NCI-H510A treated with DMSO at 0.1 percent for 48 hours (cell line): ENCODE measurements around the gene CDK4.
A peak's percentile ranks its signal among the peaks of the same experiment; 100 is the strongest.

Experiments used
- DNase-seq: peaks from one replicate; lab custom pipeline; 2025; lab: John Stamatoyannopoulos, UW

Gene CDK4

GRCh38 chr12:57756406-57757341 lies 4.6 kb upstream of the CDK4 start:
- DNase-seq = no peak

GRCh38 chr12:57755454-57756372 lies 3.6 kb upstream of the CDK4 start:
- no peak for DNase-seq

GRCh38 chr12:57755194-57755453 lies 3.0 kb upstream of the CDK4 start:
- no peak for DNase-seq

- DNase-seq = peak; percentile 97
These were observed 2.5 kb upstream of the CDK4 start, which contains the start of gene MARCHF9 for GRCh38 chr12:57754411-57755193. Gene MARCHF9 (plus strand): TSS chr12:57755103. CDS start chr12:57755529, 426 bp downstream.

DNA sequence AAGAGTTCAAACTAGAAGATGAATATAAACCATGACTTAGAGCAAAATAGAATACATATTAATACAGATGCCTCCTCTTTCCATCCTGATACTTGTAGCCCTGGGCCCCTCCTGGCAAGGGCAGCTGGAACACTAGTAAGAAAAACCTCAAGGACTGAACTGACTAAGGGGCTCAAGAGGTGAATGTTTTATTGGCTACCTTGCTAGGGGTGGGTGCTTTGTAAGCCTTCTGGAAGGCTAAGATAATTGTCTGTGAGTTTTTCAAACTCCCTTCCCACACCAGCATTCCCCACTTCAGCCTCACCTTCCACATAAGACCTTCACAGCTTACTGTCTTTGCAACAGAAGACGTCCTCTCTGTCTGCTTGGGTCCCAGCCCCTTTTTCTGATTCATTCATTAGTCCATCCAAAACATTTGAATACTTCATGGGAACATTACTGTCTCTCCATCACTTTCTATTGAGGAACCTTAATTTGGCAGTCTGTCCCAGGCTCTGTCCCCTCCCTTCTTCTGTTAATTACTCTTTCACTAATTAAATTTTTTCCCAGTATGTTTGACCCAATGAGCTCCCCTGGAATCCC lies 1.7 kb upstream of the CDK4 start:
- DNase-seq = no peak

DNA sequence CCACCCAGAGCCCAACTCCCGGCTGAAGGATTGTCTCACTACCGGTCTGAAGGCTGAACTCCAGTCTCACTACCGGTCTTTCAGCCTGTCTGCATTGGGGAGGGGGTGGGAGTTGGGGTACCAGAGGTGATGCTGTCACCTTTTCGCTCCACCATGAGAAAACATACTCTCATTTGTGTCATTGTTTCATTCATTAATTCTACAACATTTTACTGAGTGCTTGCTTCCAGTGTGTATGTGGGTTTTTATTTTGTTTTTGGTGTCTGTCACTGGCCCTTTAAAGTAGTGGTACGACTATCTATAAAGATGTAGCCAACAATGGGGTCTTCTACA lies 524 bp upstream of the CDK4 start:
- DNase-seq = no peak

GRCh38 chr12:57751432-57751787 lies 700 bp downstream of the CDK4 start:
- no peak for DNase-seq

- DNase-seq = no peak
These were observed 1.3 kb downstream of the CDK4 start for GRCh38 chr12:57750561-57751431.

GRCh38 chr12:57749061-57749460 lies 3.0 kb downstream of the CDK4 start:
- no peak for DNase-seq

DNA sequence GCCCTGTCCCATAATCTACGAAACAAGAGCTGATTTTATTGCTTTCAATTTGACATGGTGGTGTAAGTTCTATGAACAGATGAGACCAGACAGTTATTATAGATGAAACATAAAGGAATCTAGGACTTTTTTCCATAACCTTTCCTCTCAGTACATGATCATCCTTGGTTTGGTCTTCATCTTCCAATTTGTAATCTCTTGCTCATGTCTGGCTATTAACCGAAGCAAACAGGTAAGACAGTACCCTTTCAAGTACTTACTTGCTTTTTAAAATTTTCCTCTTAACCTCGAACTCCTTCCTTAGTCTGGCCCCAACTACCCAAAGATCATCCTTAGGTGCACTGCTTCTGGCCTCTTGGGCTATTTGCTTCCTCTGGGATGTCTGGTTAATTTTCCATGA lies 6.1 kb downstream of the CDK4 start:
- no peak for DNase-seq

DNA sequence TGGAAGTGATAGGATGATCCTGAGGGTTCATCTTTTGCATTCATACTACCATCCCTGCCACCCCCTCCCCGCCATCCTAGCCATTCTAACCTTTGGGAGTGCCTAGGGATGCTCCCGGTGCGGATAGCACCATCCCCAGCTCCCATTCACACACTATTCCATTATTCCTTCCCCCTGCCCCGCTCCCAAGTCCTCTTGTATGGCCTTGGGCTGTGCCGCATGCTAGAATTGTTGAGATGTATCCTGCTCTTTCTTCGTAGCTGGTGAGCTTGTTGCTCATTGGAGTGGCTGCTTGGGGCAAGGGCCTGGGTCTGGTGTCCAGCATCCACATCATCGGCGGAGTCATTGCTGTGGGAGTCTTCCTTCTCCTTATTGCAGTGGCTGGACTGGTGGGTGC lies 6.6 kb downstream of the CDK4 start:
- no peak for DNase-seq

- peak; percentile 99 for DNase-seq
These were observed 7.2 kb downstream of the CDK4 start, which contains the start of gene TSPAN31 for GRCh38 chr12:57744777-57745484. Gene TSPAN31 (plus strand): TSS chr12:57745039. CDS start chr12:57745155, 116 bp downstream.

DNA sequence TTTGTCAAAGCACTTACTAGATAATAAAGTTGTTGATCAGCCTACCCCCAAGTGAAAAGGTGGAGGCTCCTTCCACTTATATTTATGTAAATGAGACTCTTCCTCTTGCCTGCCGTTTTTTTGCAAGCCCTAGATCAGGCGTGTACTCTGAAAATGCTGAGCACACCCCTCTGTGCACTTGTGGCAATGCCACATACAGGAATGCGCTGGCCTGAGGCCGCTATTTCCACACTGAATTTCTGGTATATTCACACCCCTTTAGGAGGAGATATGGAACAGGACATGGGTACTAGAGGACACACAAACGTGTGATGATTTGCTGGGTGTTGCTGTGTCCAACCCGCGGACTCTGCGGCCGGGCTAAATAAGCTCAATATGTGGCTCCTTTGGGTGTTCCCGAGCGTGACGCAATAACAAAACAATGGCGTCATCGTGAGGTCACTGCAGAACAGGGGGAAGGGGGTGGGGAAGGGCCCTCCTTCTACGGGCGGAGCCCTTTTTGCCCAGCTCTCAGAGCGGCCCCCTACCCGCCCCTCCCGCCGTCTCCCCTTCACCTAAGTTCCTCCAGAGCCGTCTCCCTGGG lies 7.8 kb downstream of the CDK4 start:
- DNase-seq = peak; percentile 95

DNA sequence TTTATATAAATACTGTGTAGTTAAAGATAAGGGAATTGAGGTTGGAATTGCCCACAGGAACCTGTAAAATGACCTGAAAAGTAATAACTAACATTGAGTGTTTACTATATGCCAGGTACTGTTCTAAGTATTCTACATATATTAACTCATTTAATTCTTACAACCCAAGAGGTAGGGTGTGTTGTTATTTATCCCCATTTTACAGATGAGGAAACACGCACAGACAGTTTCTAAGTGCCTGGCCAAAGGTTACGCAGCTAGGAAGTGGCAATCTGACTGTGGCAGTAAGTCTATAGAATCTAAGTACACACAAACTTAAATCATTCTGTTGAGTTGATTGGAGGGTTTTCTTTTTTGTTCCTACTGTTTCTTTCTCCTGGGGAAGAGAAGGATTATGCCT lies 8.3 kb downstream of the CDK4 start:
- no peak for DNase-seq

GRCh38 chr12:57741844-57742738 lies 10.0 kb downstream of the CDK4 start:
- no peak for DNase-seq

- DNase-seq = no peak
These were observed 10.7 kb downstream of the CDK4 start for GRCh38 chr12:57741413-57741789.

GRCh38 chr12:57740656-57741412 lies 11.3 kb downstream of the CDK4 start:
- DNase-seq = no peak

- DNase-seq = no peak
These were observed 12.1 kb downstream of the CDK4 start for GRCh38 chr12:57739914-57740538.
